HG02759 (cell line): ENCODE data around the gene PSD.

ENCODE experiments used
- ATAC-seq: cut with Tn5 transposase; IDR thresholded peaks from one replicate; pipeline ENCODE4 v1.9.1; 2021; ENCODE audit warnings: mild to moderate bottlenecking, moderate library complexity; ENCODE audit not compliant: unreplicated experiment

The PSD gene

GRCh38 chr10:102405632-102406031, 13.0 kb downstream of the PSD start:
- no peak for ATAC-seq

- ATAC-seq: no peak
These were observed 13.4 kb downstream of the PSD start for GRCh38 chr10:102405108-102405571.

DNA sequence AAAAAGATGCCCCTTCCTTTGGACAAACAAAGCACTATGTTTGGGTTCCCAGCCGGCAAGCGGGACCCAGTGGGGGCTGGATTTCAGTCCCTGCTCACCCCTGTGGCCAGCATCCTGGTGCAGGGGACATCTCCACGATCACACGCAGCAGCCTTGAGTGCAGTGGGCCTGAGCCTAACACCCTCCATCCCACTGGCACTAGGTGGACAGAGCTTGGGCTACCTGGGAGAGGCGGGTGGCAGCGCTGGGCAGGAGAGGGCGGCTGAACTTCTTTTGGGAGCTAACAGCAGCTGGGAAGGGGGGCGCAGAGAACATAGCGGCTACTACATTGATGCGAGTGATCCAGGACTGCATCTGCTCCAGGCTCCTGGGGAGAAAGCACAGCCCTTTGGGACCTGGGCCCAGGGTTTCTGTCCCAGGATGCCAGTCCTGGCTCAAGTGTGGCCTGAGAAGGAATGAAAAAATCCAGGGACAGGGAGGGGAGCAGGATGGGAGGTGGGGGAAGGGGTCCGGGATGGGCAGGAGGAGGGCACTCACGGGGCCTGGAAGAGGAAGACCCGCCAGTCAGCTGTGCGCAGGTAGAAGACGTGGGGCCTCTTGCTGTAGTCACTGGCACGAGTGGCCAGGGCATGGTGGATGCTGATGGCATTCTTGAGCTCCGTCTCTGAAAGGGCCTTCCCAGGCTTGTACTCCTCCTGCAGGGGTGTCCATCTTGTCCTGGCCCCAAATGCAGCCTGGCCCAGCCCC, 14.1 kb downstream of the PSD start:
- no peak for ATAC-seq

GRCh38 chr10:102403115-102403514, 15.5 kb downstream of the PSD start:
- no peak for ATAC-seq

DNA sequence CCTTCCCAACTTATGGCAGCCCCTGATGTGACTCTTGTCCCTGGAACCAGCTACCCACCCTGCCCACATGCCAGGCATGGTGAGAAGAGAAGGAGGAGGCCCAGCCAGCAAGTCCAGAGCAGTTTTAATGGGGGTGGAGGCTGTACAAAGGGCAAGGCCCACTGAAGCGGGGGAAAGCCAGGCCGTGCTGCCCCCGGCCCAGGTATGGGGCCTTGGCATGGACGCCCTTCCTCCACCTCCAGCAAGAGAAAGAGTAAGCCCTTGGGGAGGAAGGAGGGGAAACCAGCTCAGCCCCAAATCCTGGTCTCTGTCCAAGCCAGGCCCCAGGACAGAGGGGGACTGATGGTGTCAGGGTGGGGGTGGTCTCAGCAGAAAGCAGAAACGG, 16.1 kb downstream of the PSD start:
- ATAC-seq: no peak

GRCh38 chr10:102401735-102402511, 16.7 kb downstream of the PSD start:
- ATAC-seq: no peak

DNA sequence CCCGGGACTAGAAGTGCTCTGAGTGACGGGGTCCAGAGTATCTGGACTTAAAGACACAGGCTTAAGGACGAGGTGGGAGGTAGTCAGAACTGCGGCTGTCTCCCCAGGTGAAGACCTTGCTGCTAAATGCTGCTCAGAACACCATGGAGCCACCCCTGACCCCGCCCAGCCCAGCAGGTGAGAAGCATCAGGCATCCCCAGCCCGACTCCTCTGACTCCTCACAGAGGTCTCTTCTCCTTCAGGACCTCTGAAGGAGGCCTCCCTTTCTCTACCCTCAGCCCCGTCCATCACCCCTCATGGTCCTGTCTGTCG, 17.3 kb downstream of the PSD start:
- no peak for ATAC-seq

DNA sequence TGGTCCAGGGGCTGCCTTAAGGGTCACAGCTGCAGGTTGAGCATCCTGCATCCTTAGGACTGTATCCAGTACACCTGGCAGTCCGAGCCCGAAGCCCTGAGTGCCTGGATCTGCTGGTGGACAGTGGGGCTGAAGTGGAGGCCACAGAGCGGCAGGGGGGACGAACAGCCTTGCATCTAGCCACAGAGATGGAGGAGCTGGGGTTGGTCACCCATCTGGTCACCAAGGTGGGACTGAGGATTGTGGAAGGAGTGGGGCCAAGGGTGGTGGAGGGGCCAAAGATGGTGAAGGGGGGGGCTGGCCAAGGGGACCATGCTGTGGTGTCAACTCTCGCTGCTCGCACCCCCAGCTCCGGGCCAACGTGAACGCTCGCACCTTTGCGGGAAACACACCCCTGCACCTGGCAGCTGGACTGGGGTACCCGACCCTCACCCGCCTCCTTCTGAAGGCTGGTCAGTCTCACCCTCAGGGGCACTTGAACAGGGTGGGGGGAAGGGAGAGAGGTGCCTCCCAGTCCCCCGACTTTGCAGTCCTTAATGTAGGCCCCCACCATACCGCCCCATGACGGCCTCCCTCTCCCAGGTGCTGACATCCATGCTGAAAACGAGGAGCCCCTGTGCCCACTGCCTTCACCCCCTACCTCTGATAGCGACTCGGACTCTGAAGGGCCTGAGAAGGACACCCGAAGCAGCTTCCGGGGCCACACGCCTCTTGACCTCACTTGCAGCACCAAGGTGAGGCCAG, 17.8 kb downstream of the PSD start:
- ATAC-seq: no peak

GRCh38 chr10:102400076-102400475, 18.5 kb downstream of the PSD start:
- ATAC-seq: no peak

- peak; percentile 52 for ATAC-seq
These were observed 19.2 kb downstream of the PSD start for GRCh38 chr10:102399217-102400021.

- no peak for ATAC-seq
These were observed 20.2 kb downstream of the PSD start for GRCh38 chr10:102398172-102399020.

DNA sequence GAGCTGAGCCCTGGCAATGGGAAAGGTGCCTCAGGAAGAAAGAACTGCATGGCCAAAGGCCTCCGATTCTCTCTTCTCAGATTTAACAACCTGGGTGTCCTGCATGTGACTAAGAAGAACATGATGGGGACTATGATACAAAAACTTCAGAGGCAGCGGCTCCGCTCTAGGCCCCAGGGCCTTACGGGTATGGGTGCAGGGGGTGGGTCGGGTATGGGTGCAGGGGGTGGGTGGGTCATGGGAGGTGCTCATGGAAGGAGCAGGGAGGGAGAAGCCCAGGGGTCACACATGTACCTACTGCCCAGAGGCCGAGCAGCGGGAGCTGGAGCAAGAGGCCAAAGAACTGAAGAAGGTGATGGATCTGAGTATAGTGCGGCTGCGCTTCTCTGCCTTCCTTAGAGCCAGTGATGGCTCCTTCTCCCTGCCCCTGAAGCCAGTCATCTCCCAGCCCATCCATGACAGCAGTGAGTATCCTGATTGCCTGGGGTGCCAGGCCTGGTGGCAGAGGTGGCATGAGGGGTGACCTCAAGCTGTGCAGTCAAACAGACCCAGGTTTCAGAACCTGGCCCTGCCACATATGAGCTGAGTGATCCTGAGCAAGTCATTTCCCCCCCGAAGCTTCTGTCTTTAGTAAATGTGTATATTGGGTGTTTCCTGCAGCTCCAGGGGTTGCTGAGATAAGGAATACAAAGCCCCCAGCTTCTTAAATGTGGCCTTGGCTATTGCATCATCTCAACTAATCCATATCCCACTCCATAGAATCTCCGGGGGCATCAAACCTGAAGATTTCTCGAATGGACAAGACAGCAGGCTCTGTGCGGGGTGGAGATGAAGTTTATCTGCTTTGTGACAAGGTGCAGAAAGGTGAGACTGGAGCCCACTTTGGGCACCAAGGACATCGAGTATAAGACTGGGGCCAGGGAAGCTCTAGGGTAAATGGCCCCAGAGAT, 21.1 kb downstream of the PSD start:
- no peak for ATAC-seq

GRCh38 chr10:102396730-102397151, 21.8 kb downstream of the PSD start:
- no peak for ATAC-seq

- ATAC-seq: no peak
These were observed 22.3 kb downstream of the PSD start for GRCh38 chr10:102396317-102396650.

DNA sequence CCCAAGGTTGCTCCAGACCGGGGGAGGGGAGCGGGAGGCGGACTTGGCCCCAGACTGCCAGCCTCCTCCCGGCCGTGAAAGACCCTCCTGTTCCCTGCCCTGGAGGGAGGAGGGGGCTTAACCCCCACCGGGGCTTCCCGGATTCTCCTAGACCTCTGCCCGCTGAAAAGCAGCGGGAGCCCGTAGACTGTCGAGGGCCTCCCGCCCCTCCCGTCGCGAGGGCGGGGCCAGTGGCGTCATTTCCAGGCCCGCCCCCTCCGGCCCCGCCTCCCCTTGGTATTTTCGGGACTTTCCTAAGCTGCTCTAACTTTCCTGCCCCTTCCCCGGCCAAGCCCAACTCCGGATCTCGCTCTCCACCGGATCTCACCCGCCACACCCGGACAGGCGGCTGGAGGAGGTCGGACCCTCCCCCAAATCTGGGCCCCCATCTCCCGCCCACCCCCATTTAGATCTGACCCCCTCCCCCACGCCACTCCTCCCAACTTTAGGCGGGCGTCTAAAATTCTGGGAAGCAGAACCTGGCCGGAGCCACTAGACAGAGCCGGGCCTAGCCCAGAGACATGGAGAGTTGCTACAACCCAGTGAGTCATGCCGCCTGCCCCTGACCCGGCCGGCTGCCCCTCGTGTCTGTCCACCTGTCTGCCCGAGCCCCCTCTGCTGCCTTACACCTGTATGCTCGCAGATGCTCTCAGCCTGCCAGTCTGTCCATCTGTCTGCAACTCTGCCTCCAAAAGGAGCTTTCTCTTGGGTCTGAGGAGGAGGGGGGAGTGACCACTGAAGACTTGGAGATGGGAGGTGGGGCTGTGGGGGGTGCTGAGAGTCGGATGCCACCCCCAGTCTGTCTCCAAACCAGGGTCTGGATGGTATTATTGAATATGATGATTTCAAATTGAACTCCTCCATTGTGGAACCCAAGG, 22.9 kb downstream of the PSD start, which contains the start of gene NFKB2:
Gene NFKB2 (plus strand): TSS at position 306 of the 917 bp plus-strand sequence. CDS start 255 bp downstream, at position 561.
- ATAC-seq: peak; percentile 34

DNA sequence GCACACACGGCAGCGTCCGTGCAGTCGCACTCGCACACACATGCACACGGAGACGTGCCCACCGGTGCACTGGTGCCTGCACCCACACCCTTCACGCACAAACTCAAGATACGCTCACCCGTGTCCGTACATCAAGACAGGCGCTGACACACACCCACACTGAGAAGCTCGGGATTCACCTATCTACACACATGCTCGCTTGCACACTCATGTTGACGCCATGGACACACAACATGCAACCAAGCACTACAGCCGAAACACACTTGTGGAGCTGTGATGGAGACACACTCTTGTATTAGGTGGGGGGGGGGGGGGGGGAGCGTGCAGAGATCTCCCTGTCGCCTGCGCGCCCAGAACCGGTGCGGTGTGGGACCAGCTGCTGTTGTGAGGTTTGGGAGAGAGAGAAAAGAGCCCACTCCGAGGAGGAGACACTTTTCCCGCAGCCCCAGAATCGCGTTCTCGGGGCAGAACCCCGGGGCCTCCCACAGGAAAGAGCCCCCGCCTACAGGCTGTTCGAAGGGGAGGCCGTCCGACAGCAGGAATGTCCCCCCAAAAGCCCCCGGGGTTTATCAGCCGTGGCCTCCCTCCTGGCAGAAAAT, 23.7 kb downstream of the PSD start:
- peak; percentile 1 for ATAC-seq

GRCh38 chr10:102394079-102394800, 24.3 kb downstream of the PSD start:
- ATAC-seq: peak; percentile 81
